Measurements from ENCODE around the gene PDE4B. TPM values are rescaled to one million over a fixed set of nuclear protein-coding genes. Genes with fewer than 3 reads are reported as not detected.

Gene PDE4B
- polyA plus RNA-seq, 1 experiment, result 17.6 TPM

- Histone ChIP-seq H3K4me3 (ENCODE audit: low read depth, low read length) (no peak overlapping the region), H3K27ac (ENCODE audit: low read depth, low read length) (no peak overlapping the region), H3K27me3 (ENCODE audit: control insufficient read depth, insufficient read depth, low read length) (no peaks in the 10 kb centered on the region), H3K9me3 (ENCODE audit: control insufficient read depth, insufficient read depth, low read length) (peaks cover 8% of the 10 kb centered on the region; the same call in 1 of the 2 replicates)
- POLR2A ChIA-PET, result no interaction called here
- no peak for TF ChIP-seq CTCF (IDR thresholded peaks at IDR 0.05; ENCODE audit: low read depth, low read length)
- CTCF ChIA-PET, result interaction anchor here (0.5 to 3.2 kb wide), 3 partner anchors 145 to 916 kb away, joined by 3 to 15 read pairs (median 4); no protein-coding TSS in a partner anchor
- DNase-seq (ENCODE audit: low read depth, low spot score), result no peak
Observed at GRCh38 chr1:65979136-65980044, 186.7 kb downstream of the PDE4B start.

DNA sequence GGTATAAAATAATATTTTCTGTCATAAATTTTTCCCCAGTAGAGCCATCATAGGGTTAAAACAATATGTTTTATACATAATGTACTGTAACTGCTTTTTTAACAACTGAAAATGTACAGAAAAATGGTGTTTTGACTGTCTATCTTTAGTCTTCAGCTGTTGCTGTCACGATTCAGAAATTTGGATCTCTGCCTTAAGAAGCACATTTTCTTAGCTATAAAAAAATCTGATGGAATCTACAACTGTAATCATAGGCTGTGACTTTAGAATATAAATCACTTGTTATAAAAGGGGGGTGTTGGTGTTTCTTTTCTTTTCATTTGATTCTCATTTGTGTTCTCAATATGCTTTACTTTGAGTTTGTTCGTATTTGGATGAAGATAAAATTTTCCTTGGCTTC, 187.5 kb downstream of the PDE4B start:
- no peak for TF ChIP-seq CTCF (IDR thresholded peaks at IDR 0.05; ENCODE audit: low read depth, low read length)
- no peak overlapping the region for H3K27ac ChIP-seq (ENCODE audit: low read depth, low read length)
- no peak for DNase-seq (ENCODE audit: low read depth, low spot score)
- no peak overlapping the region for H3K4me3 ChIP-seq (ENCODE audit: low read depth, low read length)
- ChIA-PET CTCF (no interaction called here), POLR2A (no interaction called here)
- H3K9me3 ChIP-seq (ENCODE audit: control insufficient read depth, insufficient read depth, low read length), result peaks cover 8% of the 10 kb centered on the region; the same call in 1 of the 2 replicates
- H3K27me3 ChIP-seq (ENCODE audit: control insufficient read depth, insufficient read depth, low read length), result no peaks in the 10 kb centered on the region

DNA sequence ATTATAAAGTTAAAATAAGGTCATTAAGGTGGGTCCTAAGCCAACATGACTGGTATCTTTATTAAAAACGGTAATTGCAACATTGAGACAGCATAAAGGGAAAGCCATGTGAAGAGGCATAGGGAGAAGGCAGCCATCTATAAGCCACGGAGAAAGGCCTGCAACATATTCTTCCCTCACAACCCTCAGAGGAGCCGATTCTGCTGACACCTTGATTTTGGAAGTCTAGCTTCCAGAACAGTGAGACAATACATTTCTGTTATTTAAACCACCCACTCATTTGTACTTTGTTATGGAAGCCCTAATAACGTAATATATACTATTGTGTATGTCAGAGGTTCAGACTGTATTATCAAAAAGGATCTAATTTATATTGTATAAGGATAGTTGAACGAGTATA, 190.8 kb downstream of the PDE4B start:
- no peak for TF ChIP-seq CTCF (IDR thresholded peaks at IDR 0.05; ENCODE audit: low read depth, low read length)
- CTCF ChIA-PET, result interaction anchor here (0.7 kb wide), 1 partner anchor 259 kb away, joined by 4 read pairs; no protein-coding TSS in a partner anchor
- POLR2A ChIA-PET, result no interaction called here

DNA sequence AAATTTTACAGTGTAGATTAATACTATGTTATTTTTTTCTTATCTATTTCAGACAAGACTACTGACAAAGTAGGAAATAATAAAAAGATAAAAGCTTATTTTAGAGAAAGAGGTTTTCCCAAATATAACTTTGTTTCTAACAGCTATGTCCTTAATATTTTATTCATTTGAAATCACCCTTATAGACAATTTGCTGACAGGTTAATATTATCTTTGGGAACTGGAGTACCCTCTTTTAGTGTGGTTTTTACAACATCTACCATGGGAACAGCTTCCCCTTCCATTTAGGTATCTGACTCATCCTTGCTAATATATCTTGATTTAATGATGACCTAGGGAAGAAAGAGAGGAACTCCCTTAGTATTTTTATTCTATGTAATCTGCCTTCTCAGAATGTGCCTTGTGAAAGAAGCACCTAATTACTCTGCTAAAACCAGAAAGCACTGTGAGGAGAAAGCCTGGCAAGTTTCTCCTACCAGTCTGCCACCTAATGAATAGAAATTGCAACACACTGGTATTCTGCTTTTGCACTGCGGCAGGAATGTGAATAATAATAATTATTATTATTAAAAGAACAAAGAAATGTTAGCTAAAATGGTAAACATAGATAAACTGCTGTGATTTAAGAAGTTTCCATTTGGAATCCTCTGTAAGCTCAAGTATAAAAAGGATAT, 192.8 kb downstream of the PDE4B start:
- H3K4me3 ChIP-seq (ENCODE audit: low read depth, low read length), result no peak overlapping the region
- H3K27ac ChIP-seq (ENCODE audit: low read depth, low read length), result no peak overlapping the region
- H3K9me3 ChIP-seq (ENCODE audit: control insufficient read depth, insufficient read depth, low read length), result no peaks in the 10 kb centered on the region
- no peak for TF ChIP-seq CTCF (IDR thresholded peaks at IDR 0.05; ENCODE audit: low read depth, low read length)
- no peaks in the 10 kb centered on the region for H3K27me3 ChIP-seq (ENCODE audit: control insufficient read depth, insufficient read depth, low read length)
- ChIA-PET POLR2A (no interaction called here), CTCF (interaction anchor here (2.4 kb wide), 1 partner anchor 257 kb away, joined by 14 read pairs; no protein-coding TSS in a partner anchor)
- DNase-seq (ENCODE audit: low read depth, low spot score), result no peak

More for the DNA sequence above, 190.8 kb downstream of the PDE4B start:
- no peak for DNase-seq (ENCODE audit: low read depth, low spot score)
- Histone ChIP-seq H3K27me3 (ENCODE audit: control insufficient read depth, insufficient read depth, low read length) (no peaks in the 10 kb centered on the region), H3K27ac (ENCODE audit: low read depth, low read length) (no peak overlapping the region), H3K4me3 (ENCODE audit: low read depth, low read length) (no peak overlapping the region), H3K9me3 (ENCODE audit: control insufficient read depth, insufficient read depth, low read length) (no peaks in the 10 kb centered on the region)

GRCh38 chr1:65986146-65986545, 193.5 kb downstream of the PDE4B start:
- ChIA-PET CTCF (interaction anchor here (2.4 kb wide), 1 partner anchor 257 kb away, joined by 14 read pairs; no protein-coding TSS in a partner anchor), POLR2A (no interaction called here)

More at GRCh38 chr1:65986146-65986545, 193.5 kb downstream of the PDE4B start:
- Histone ChIP-seq H3K4me3 (ENCODE audit: low read depth, low read length) (no peak overlapping the region), H3K9me3 (ENCODE audit: control insufficient read depth, insufficient read depth, low read length) (no peaks in the 10 kb centered on the region), H3K27ac (ENCODE audit: low read depth, low read length) (no peak overlapping the region), H3K27me3 (ENCODE audit: control insufficient read depth, insufficient read depth, low read length) (no peaks in the 10 kb centered on the region)
- no peak for TF ChIP-seq CTCF (IDR thresholded peaks at IDR 0.05; ENCODE audit: low read depth, low read length)
- DNase-seq (ENCODE audit: low read depth, low spot score), result no peak
